Measurements from ENCODE around the gene CNOT4. TPM values are rescaled to one million over a fixed set of nuclear protein-coding genes. Genes with fewer than 3 reads are reported as not detected.
A peak's percentile ranks its signal among the peaks of the same experiment; 100 is the strongest.

CNOT4 gene
- total and polyA plus RNA-seq, 2 of the 8 experiments (the other 6 are each of a cell fraction or from before 2014, with no cell fraction given): 10.9 to 25.8 TPM

- Histone ChIP-seq H2AK5ac (ENCODE audit: low read depth, low read length) (no peak overlapping the region), H3K9ac (replicated peaks in 1 of 4; ENCODE audit: extremely low read depth in 1 of 4, low read depth in 3 of 4, low read length in 3 of 4) (no peak overlapping the region), H2BK5ac (ENCODE audit: low read depth, low read length) (no peak overlapping the region), H3K18ac (ENCODE audit: extremely low read depth, low read length) (no peak overlapping the region), H3K9me3 (ENCODE audit: insufficient read depth in 2 of 2, low read depth in 1 of 2, low read length in 1 of 2) (peaks cover 0 to 2% of the 10 kb centered on the region in 2 experiments; a peak in 1 of 4 replicates), H4K8ac (ENCODE audit: extremely low read depth, insufficient read depth, low read length) (no peak overlapping the region), H3K14ac (ENCODE audit: insufficient read length) (no peak overlapping the region), H2BK12ac (ENCODE audit: low read depth, low read length) (no peak overlapping the region), H3K27me3 (replicated peaks in 1 of 4; ENCODE audit: control insufficient read depth in 3 of 4, extremely low read depth in 1 of 4, insufficient read depth in 3 of 4, low read length in 3 of 4) (no peaks in the 10 kb centered on the region), H4K5ac (ENCODE audit: insufficient read length, low read depth, low read length) (no peak overlapping the region), H4K91ac (replicated peaks; ENCODE audit: insufficient read length, low read length) (no peak overlapping the region), H3K27ac (ENCODE audit: low read depth, low read length) (no peak overlapping the region), H3K56ac (replicated peaks; ENCODE audit: insufficient read length, low read depth, low read length) (no peak overlapping the region), H3K36me3 (ENCODE audit: control insufficient read depth in 2 of 4, insufficient read depth in 4 of 4, low read length in 3 of 4) (no peaks in the 10 kb centered on the region; a peak in 1 of 8 replicates), H3K79me2 (ENCODE audit: control insufficient read depth in 1 of 2, insufficient read depth in 2 of 2, low read length in 2 of 2) (no peaks in the 10 kb centered on the region), H2BK15ac (ENCODE audit: low read length) (no peak overlapping the region), H3K23me2 (ENCODE audit: low read depth, low read length) (no peaks in the 10 kb centered on the region), H4K20me1 (replicated peaks in 1 of 2; ENCODE audit: control insufficient read depth in 1 of 2, insufficient read depth in 2 of 2, low read length in 2 of 2) (no peaks in the 10 kb centered on the region), H2BK120ac (replicated peaks; ENCODE audit: low read depth, low read length) (no peak overlapping the region), H3K4me1 (replicated peaks in 1 of 4; ENCODE audit: control insufficient read depth in 3 of 4, insufficient read depth in 4 of 4, low read length in 3 of 4) (no peaks in the 10 kb centered on the region), H3K23ac (ENCODE audit: insufficient read length) (no peak overlapping the region), H2BK20ac (ENCODE audit: low read length) (no peak overlapping the region), H3K79me1 (ENCODE audit: low read depth, low read length) (no peaks in the 10 kb centered on the region), H3K4me2 (ENCODE audit: insufficient read depth in 1 of 2, low read depth in 2 of 2, low read length in 2 of 2) (no peak overlapping the region), H3K4me3 (ENCODE audit: extremely low read depth in 1 of 4, insufficient read depth in 2 of 4, low read depth in 3 of 4, low read length in 4 of 4) (no peak overlapping the region), H3K4ac (replicated peaks; ENCODE audit: insufficient read length, low read depth, low read length) (no peak overlapping the region), H2AFZ (ENCODE audit: low read length) (0 out of 2 replicates have a peak overlapping the region, but pooled peaks have one; percentile 27)
- CTCF ChIA-PET (ENCODE audit: partially characterized antibody): interaction anchor here (1.2 to 6.7 kb wide), 5 partner anchors 11 to 53 kb away, joined by 3 to 49 read pairs (median 5); no protein-coding TSS in a partner anchor
- WGBS, 2 experiments (ENCODE audit: extremely low coverage in 1 of 2, insufficient coverage in 1 of 2, insufficient read length in 1 of 2, insufficient replicate concordance in 2 of 2, low coverage in 1 of 2, low lambda C conversion rate in 2 of 2, missing lambda C conversion rate in 1 of 2): 90% methylated on average over 3 of the region's 3 CpGs; no CpG with 5 or more reads in 1 of the 2 experiments
- DNase-seq (ENCODE audit: low read depth in 1 of 2, low spot score in 2 of 2): no peak
- TF ChIP-seq BACH1 (IDR thresholded peaks at IDR 0.05; ENCODE audit: low read length): no peak
- no peak for TF ChIP-seq NRF1 (IDR thresholded peaks at IDR 0.05; ENCODE audit: low read depth, low read length)
- no peak for TF ChIP-seq ASH2L (IDR thresholded peaks at IDR 0.05; ENCODE audit: low read length)
- no peak for TF ChIP-seq RNF2 (IDR thresholded peaks at IDR 0.05; ENCODE audit: borderline replicate concordance, low read depth, low read length, missing control alignments, poor library complexity, severe bottlenecking)
- no peak for TF ChIP-seq EGR1 (IDR thresholded peaks at IDR 0.05; ENCODE audit: borderline replicate concordance, low read depth, low read length)
- TF ChIP-seq KDM1A (IDR thresholded peaks at IDR 0.05; ENCODE audit: borderline replicate concordance, low read length): no peak
- TF ChIP-seq E2F6 (IDR thresholded peaks at IDR 0.05): no peak
- FAIRE-seq: no peak
- POLR2A ChIA-PET (ENCODE audit: partially characterized antibody): interaction anchor here (0.6 kb wide), 1 partner anchor 729 kb away, joined by 3 read pairs; no protein-coding TSS in a partner anchor
Observed at GRCh38 chr7:135327458-135327857, 182.4 kb downstream of the CNOT4 start.
